SK-N-SH (cell line): Measurements from ENCODE around the gene PER2.

Experiments used
- EP300 ChIP-seq, 2 experiments: IDR thresholded peaks; 2 replicates each; pipeline versions ENCODE4 v1.4.0 to v1.6.1; 2012; ENCODE audit warnings: borderline replicate concordance in 1 of 2, low read depth in 1 of 2, low read length in 1 of 2
- GATA2 ChIP-seq: sonication (generic); formaldehyde crosslinking; IDR thresholded peaks from 2 replicates; pipeline ENCODE4 v1.5.0; 2020; ENCODE audit warnings: mild to moderate bottlenecking, missing genetic modification reagents
- MEF2A ChIP-seq: IDR thresholded peaks from 2 replicates; pipeline ENCODE4 v1.4.0; 2012; ENCODE audit warnings: low read depth, borderline replicate concordance
- NFIC ChIP-seq: IDR thresholded peaks from 2 replicates; pipeline ENCODE4 v1.4.0; 2012; ENCODE audit warnings: borderline replicate concordance
- POLR2AphosphoS5 ChIP-seq: IDR thresholded peaks from 2 replicates; pipeline ENCODE4 v1.6.1; 2012; ENCODE audit warnings: low read depth, low read length
- RAD21 ChIP-seq: IDR thresholded peaks from 2 replicates; pipeline ENCODE4 v1.6.1; 2012; ENCODE audit warnings: mild to moderate bottlenecking, low read length
- RXRA ChIP-seq: IDR thresholded peaks from 2 replicates; pipeline ENCODE4 v1.4.0; 2012; ENCODE audit warnings: low read depth, mild to moderate bottlenecking, borderline replicate concordance
- SMC3 ChIP-seq: IDR thresholded peaks from 2 replicates; pipeline ENCODE4 v1.6.1; 2012; ENCODE audit warnings: low read depth, low read length, improper control_type of control experiment
- TAF1 ChIP-seq: IDR thresholded peaks from 2 replicates; pipeline ENCODE4 v1.6.1; 2012; ENCODE audit warnings: low read depth, mild to moderate bottlenecking, low read length, moderate library complexity, borderline replicate concordance
- TCF12 ChIP-seq: IDR thresholded peaks from 2 replicates; pipeline ENCODE4 v1.4.0; 2012
- TF ChIP-seq, protein P1 (sequence below): fragments of 200-600 bp; sonication (generic); IDR thresholded peaks from 2 replicates; pipeline ENCODE4 v1.6.1; 2017; ENCODE audit warnings: antibody characterized with exemption, mild to moderate bottlenecking, moderate library complexity
- TF ChIP-seq, protein P2 (sequence below): IDR thresholded peaks from 2 replicates; pipeline ENCODE4 v1.6.1; 2012; ENCODE audit warnings: mild to moderate bottlenecking, low read depth, low read length, moderate library complexity

- TF ChIP-seq, protein P1, sequence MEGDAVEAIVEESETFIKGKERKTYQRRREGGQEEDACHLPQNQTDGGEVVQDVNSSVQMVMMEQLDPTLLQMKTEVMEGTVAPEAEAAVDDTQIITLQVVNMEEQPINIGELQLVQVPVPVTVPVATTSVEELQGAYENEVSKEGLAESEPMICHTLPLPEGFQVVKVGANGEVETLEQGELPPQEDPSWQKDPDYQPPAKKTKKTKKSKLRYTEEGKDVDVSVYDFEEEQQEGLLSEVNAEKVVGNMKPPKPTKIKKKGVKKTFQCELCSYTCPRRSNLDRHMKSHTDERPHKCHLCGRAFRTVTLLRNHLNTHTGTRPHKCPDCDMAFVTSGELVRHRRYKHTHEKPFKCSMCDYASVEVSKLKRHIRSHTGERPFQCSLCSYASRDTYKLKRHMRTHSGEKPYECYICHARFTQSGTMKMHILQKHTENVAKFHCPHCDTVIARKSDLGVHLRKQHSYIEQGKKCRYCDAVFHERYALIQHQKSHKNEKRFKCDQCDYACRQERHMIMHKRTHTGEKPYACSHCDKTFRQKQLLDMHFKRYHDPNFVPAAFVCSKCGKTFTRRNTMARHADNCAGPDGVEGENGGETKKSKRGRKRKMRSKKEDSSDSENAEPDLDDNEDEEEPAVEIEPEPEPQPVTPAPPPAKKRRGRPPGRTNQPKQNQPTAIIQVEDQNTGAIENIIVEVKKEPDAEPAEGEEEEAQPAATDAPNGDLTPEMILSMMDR, result no peak
- TF ChIP-seq GATA2 (CRISPR knock-in tag), result no peak
- TF ChIP-seq MEF2A, result no peak
- TF ChIP-seq RAD21, result no peak
- TF ChIP-seq TAF1, result no peak
- no peak for TF ChIP-seq SMC3
- TF ChIP-seq, protein P2, sequence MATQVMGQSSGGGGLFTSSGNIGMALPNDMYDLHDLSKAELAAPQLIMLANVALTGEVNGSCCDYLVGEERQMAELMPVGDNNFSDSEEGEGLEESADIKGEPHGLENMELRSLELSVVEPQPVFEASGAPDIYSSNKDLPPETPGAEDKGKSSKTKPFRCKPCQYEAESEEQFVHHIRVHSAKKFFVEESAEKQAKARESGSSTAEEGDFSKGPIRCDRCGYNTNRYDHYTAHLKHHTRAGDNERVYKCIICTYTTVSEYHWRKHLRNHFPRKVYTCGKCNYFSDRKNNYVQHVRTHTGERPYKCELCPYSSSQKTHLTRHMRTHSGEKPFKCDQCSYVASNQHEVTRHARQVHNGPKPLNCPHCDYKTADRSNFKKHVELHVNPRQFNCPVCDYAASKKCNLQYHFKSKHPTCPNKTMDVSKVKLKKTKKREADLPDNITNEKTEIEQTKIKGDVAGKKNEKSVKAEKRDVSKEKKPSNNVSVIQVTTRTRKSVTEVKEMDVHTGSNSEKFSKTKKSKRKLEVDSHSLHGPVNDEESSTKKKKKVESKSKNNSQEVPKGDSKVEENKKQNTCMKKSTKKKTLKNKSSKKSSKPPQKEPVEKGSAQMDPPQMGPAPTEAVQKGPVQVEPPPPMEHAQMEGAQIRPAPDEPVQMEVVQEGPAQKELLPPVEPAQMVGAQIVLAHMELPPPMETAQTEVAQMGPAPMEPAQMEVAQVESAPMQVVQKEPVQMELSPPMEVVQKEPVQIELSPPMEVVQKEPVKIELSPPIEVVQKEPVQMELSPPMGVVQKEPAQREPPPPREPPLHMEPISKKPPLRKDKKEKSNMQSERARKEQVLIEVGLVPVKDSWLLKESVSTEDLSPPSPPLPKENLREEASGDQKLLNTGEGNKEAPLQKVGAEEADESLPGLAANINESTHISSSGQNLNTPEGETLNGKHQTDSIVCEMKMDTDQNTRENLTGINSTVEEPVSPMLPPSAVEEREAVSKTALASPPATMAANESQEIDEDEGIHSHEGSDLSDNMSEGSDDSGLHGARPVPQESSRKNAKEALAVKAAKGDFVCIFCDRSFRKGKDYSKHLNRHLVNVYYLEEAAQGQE, result no peak
- TF ChIP-seq POLR2AphosphoS5, result no peak
- TF ChIP-seq EP300 (IDR thresholded peaks at IDR 0.05; ENCODE audit: borderline replicate concordance in 1 of 2, low read depth in 1 of 2, low read length in 1 of 2), result no peak
- no peak for TF ChIP-seq NFIC
- TF ChIP-seq RXRA, result no peak
- TF ChIP-seq TCF12, result no peak
Observed at GRCh38 chr2:238279324-238279682, 9.1 kb downstream of the PER2 start.
